GM18508 (cell line): ENCODE results near the gene GRM7.

Source experiments
- ATAC-seq: cut with Tn5 transposase; IDR thresholded peaks from one replicate; pipeline ENCODE4 v1.9.1; 2021; ENCODE audit warnings: moderate number of reproducible peaks; ENCODE audit not compliant: insufficient read depth, unreplicated experiment

Gene GRM7

DNA sequence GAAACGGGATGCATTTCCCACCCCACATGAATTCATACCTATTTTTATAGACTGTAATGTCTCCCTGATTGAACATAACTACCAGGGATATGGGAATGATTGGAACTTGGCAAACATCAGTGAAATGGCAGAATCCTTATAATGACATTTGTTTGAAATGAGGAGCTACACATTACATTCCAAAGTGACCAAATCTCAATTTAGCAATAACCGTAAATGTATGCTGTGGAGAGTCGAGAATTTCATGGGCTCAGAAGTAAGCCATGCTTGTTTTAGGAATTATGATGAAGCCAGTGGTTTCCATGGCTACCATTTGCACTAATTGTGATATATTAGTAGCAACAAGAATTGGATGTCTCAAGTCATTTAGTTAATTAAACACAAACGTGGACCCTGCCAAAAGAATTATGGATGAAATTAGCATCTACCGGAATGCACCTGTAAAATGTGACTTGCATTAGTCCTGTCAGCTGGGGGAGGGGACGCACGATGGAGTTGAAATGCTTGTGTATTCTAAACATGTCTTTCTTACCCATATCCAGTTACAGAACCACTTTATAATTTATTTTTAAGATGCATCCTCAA lies 760.2 kb downstream of the GRM7 start:
- no peak for ATAC-seq

- no peak for ATAC-seq
Measured at GRCh38 chr3:7621651-7622050, 760.7 kb downstream of the GRM7 start.

DNA sequence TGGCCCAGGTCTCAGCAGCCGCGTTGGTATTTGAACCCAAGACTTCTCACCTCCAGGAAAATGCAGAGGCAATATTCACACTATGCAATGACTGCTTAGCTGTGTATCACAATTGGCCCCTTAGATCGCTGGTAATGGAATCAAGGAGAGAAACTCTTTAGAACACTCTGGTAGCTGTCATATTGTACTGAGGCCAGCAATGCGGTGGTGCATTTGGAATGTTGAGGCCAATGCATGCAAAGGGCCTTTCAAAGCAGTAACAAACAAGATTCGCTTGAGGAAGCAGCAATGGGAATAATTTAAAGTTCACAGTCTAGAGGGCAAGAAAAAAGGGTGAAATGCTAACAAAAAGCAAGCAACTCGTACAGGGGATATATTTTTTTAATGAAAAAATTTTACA lies 764.1 kb downstream of the GRM7 start:
- no peak for ATAC-seq

GRCh38 chr3:7630351-7630911 lies 769.5 kb downstream of the GRM7 start:
- no peak for ATAC-seq

- no peak for ATAC-seq
Measured at GRCh38 chr3:7630925-7631324, 770.0 kb downstream of the GRM7 start.

DNA sequence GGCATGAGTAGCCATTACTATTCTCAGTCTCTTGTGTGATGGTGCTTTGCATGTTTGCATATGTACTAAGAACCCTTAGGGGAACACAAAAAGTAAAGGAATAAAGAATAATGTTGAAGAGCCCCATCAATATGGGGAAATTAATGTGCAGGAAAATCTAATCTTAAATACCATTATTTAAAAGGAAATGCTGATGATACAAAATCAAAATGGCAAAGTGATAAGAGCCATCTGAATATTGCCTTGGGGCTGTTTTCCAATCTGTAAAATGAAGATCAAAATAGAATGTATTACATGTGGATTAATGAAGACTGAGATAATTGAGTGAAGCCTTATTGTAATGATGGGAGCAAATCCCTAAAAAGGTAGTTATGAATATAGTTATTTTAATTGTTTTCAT lies 771.4 kb downstream of the GRM7 start:
- ATAC-seq = no peak

DNA sequence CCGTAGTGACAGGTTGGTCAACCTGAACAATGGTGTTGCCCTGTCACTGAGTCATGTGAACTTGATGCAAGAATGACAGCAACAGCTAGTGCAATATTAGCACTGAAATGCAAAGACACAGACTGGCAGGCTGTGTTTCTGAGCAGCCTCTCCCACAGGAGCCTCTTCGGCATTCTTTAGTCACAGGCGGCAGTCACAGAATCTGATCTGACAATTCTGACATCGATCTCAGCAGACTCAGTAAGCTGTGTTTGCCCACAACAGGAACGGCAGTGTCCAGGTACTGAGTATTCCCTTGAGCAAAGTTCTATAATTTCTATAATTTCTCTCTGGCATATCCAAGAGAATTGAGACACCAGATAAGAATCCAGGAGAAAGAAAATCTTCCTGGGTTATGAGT lies 776.8 kb downstream of the GRM7 start:
- no peak for ATAC-seq

DNA sequence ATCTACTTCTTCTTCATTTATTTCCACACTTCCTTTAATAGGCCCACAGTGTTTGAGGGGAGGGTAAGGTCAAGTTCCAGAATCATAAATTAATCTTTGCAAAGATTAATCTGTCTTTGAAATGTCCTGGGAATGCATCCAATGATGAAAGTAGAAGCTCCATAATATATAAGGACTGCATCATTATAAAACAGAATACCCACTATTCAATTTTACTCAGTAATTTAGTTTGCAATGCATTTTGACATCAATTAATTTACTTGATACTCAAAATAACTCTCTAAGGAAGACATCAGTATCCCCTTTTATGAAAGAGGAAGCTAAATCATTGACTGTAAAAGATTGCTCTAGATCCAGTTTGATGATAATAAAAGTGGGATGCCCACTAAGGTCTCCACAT lies 777.2 kb downstream of the GRM7 start:
- ATAC-seq = no peak

DNA sequence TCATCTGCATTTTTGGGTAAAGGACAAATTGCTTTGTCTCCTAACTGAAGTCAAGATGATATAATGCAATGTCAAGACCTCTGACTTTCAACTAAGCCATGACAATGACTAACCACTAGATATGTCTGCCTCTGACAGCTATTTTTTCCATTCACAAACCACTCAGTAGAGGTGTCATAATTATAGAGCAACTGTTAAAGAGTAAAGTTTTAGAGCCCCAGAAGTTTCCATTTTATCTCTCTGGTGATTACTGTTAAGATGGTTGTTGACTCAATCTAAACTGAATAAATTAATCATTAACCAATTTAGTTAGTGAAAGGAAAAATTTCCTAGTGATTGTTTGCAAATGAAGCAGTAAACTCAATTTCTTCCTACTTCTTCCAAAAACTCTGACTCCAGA lies 779.9 kb downstream of the GRM7 start:
- no peak for ATAC-seq

- ATAC-seq = no peak
Measured at GRCh38 chr3:7646851-7647250, 785.9 kb downstream of the GRM7 start.

DNA sequence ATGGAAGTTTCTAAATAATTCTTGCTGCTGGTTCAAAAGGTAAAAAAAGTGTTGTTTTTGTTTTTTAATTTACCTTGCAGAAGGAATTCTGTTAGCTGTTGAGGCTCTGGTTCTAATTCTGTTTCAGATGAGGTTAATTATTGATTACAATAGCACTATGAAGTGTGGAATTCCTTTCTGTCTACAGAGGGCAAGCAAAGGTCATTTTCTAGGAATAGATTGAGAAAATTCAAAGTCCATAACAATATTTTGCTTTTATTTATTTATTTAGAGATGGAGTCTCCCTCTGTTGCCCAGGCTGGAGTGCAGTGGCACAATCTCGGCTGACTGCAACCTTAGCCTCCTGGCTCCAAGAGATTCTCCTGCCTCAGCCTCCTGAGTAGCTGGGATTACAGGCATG lies 789.6 kb downstream of the GRM7 start:
- no peak for ATAC-seq

DNA sequence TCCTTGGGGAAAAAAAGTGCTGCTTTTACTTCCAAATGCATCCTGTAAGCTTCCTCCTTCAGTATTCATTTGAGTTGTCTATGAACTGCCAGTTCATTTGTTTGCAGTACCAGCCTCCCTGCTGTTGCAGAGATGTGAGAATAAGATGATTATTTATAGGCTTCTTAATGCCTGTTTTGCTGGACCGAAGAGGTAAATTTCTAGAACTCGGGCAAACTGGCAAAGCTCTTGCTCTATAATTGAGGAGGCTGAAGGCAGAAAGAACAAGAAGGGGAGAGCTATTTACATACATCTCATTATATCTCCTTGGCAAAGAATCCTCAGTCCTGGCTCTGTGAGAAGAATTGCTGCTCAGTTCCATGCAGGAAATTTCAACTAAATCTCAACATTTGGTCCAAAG lies 790.4 kb downstream of the GRM7 start:
- ATAC-seq = no peak

- ATAC-seq = no peak
Measured at GRCh38 chr3:7657214-7658112, 796.5 kb downstream of the GRM7 start.

DNA sequence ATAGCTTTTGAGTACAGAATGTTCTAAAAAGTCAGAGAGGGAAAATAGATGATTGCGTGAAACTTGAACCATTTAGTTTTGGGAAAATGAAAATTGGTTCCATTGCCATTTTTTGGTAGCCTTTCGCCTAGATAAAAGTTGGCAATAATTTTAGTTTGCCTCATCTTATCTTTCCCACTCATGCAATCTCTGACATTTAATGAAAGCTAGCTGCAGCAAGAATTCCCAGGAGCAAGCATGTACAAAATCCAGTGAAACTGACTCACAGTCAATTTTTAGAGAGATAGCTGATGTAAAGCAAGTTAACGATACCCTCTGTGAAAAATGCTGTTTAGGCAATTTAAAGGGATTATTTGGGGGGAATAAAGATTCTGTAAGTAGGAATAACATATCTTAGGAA lies 797.4 kb downstream of the GRM7 start:
- no peak for ATAC-seq

DNA sequence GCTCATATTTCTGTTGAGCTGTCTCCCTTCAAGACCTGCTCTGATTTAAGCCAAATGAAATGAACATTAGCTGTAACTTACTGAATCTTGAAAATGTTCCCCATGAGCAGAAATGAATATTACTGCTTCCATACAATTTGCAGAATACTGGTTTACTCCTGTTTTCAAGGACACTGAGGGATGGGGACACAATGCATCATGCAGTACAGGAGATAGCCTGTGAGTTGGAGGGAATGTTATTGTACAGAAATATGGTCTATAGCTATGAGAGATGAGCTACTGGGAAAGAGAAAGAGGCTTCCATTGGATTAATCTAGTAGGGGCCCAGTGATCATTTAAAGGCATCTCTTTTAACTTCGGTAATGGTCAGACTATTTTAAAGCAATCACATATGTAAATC lies 798.2 kb downstream of the GRM7 start:
- ATAC-seq = no peak

- ATAC-seq = no peak
Measured at GRCh38 chr3:7663771-7664170, 802.9 kb downstream of the GRM7 start.

- no peak for ATAC-seq
Measured at GRCh38 chr3:7667774-7668173, 806.9 kb downstream of the GRM7 start.

DNA sequence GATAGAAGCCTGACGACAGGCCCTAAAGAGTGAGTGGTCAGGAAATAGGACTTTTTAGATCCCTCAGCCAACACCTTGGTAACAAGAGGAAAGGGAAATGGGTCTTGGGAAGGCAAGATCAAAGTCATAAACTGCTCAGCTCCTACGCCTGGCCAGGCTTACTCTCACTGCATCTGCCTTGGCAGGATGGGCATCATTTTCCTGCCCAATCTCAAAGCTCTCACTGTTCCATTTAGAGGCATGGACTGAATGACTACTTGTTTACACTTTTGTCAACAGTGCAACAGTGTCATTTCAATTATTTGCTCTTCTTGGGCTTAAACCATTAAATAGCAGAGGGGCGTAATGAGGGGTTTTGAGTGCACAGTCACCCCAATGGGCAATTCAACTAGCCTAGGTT lies 808.7 kb downstream of the GRM7 start:
- no peak for ATAC-seq

DNA sequence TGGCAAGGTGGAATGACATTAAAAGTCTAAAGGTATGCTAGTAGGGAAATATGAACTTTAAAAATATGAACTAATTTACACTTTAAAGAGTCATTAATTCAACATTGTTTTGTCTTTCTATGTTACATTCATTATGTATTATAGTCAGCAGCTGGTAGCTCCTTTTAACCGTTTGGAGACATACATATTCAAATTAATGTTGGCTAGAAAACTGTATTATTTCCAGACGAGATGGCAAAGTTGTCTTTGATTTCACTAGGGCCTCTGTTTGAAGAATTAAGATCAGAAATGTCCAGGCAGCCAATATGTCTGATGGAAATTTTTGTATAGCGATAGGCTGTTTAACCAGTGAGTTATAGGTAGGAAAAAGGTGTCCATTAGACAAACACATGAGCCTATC lies 817.6 kb downstream of the GRM7 start:
- no peak for ATAC-seq

DNA sequence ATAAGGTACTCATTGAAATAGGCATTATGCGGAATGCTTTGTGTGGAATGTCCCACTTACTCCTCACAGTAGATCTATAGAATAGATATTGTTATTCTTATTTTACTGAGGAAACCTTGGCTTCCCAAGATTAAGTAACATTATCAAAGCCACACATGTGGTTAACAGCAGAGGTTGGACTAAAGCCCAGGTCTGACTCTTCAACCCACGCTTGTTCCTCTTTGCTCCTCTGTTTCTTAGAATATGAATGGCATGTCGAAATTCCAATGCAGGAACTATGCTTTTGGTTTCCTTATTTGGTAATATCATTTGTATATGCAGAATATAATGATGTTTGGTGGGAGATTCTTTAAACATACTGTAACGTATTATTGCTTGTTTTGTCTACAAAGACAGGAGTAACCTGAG lies 821.9 kb downstream of the GRM7 start:
- no peak for ATAC-seq

DNA sequence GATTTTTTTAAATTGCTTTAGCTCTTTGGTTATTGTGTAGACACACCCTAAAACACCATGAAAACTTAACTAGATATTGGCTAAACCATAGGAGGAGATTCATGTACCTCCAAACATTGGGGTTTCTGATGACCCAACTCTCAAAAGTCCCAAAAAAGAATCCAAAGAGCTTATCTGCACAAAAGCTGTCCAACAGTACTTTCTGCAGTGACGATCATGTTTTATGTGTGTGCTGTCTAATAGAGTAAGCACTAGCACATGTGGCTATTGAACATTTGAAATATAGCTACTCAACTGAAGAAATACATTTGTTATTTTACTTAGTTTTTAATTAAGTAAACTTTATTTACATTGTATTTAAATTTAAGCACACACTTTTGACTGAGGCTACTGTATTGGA lies 822.5 kb downstream of the GRM7 start:
- ATAC-seq = no peak
